Neuronal stem cell (in vitro differentiated cells): Measurements from ENCODE around the gene FNDC11.

Experiments
- DNase-seq: peaks from one replicate; pipeline ENCODE4 v3.0.0-alpha.2; 2013; ENCODE audit warnings: low spot score
- H2AFZ ChIP-seq: one replicate; pipeline ENCODE4 v1.6.1; 2013; ENCODE audit warnings: mild to moderate bottlenecking, low read length, inconsistent platforms
- H2AK5ac ChIP-seq: 2 replicates; pipeline ENCODE4 v1.6.1; 2013; ENCODE audit warnings: low read depth, mild to moderate bottlenecking, inconsistent platforms, low read length, moderate library complexity, mixed read lengths
- H2BK120ac ChIP-seq: 2 replicates; pipeline ENCODE4 v1.6.1; 2013; ENCODE audit warnings: low read depth, mild to moderate bottlenecking, inconsistent platforms, low read length, moderate library complexity, mixed read lengths
- H2BK12ac ChIP-seq: one replicate; pipeline ENCODE4 v1.6.1; 2013; ENCODE audit warnings: low read length, inconsistent platforms
- H2BK15ac ChIP-seq: 2 replicates; pipeline ENCODE4 v1.6.1; 2013; ENCODE audit warnings: mild to moderate bottlenecking, low read length, inconsistent platforms, mixed read lengths
- H2BK5ac ChIP-seq: one replicate; pipeline ENCODE4 v1.6.1; 2013; ENCODE audit warnings: inconsistent platforms, mild to moderate bottlenecking, low read length, moderate library complexity
- H3K14ac ChIP-seq: one replicate; pipeline ENCODE4 v1.6.1; 2013; ENCODE audit warnings: low read length, inconsistent platforms
- H3K18ac ChIP-seq: 2 replicates; pipeline ENCODE4 v1.6.1; 2013; ENCODE audit warnings: low read length, inconsistent platforms
- H3K23ac ChIP-seq: 2 replicates; pipeline ENCODE4 v1.6.1; 2013; ENCODE audit warnings: low read depth, mild to moderate bottlenecking, mixed read lengths, low read length, inconsistent platforms; ENCODE audit not compliant: poor library complexity
- H3K27ac ChIP-seq: replicated peaks from 3 replicates; pipeline ENCODE4 v1.5.1; 2013; ENCODE audit warnings: low read length, inconsistent platforms
- H3K27me3 ChIP-seq, 3 experiments: 2 replicates each; pipeline ENCODE4 v1.6.1; 2013; ENCODE audit warnings: low read length in 3 of 3, mild to moderate bottlenecking in 2 of 3, inconsistent platforms in 1 of 3, low read depth in 1 of 3, mixed read lengths in 1 of 3, moderate library complexity in 1 of 3; ENCODE audit not compliant: control insufficient read depth in 3 of 3, insufficient read depth in 3 of 3
- H3K36me3 ChIP-seq, 2 donors: replicated peaks in 1 of 2; 2 replicates each; pipeline ENCODE4 v1.6.1; 2013; ENCODE audit warnings: low read length in 2 of 2; ENCODE audit not compliant: control insufficient read depth in 2 of 2, insufficient read depth in 2 of 2
- H3K4ac ChIP-seq: 2 replicates; pipeline ENCODE4 v1.6.1; 2013; ENCODE audit warnings: inconsistent platforms, mild to moderate bottlenecking, low read length, moderate library complexity
- H3K4me1 ChIP-seq, 2 donors: 1 replicate in 1 of 2; 2 replicates in 1 of 2; pipeline ENCODE4 v1.6.1; 2013; ENCODE audit warnings: low read length in 2 of 2, low read depth in 1 of 2; ENCODE audit not compliant: control insufficient read depth in 2 of 2, insufficient read depth in 1 of 2
- H3K4me2 ChIP-seq: one replicate; pipeline ENCODE4 v1.6.1; 2013; ENCODE audit warnings: mild to moderate bottlenecking, low read length, inconsistent platforms; ENCODE audit not compliant: insufficient read depth, poor library complexity, severe bottlenecking
- H3K4me3 ChIP-seq, 2 donors: 2 replicates each; pipeline ENCODE4 v1.5.1; 2013; ENCODE audit warnings: low read length in 2 of 2, mild to moderate bottlenecking in 2 of 2, inconsistent platforms in 1 of 2, moderate library complexity in 1 of 2
- H3K79me1 ChIP-seq: one replicate; pipeline ENCODE4 v1.6.1; 2013; ENCODE audit warnings: low read depth, mild to moderate bottlenecking, inconsistent platforms, low read length, moderate library complexity
- H3K9ac ChIP-seq: one replicate; pipeline ENCODE4 v1.6.1; 2013; ENCODE audit warnings: mild to moderate bottlenecking, low read depth, low read length, inconsistent platforms; ENCODE audit not compliant: poor library complexity
- H3K9me3 ChIP-seq, 2 donors: replicated peaks in 1 of 2; 2 replicates each; pipeline versions ENCODE3 to v1.6.1; 2013; ENCODE audit warnings: low read length in 2 of 2, mild to moderate bottlenecking in 2 of 2, inconsistent platforms in 1 of 2, low read depth in 1 of 2, mixed read lengths in 1 of 2, moderate library complexity in 1 of 2; ENCODE audit not compliant: control insufficient read depth in 2 of 2, insufficient read depth in 1 of 2
- H4K8ac ChIP-seq: one replicate; pipeline ENCODE4 v1.6.1; 2013; ENCODE audit warnings: low read depth, mild to moderate bottlenecking, inconsistent platforms, low read length, moderate library complexity
- H4K91ac ChIP-seq: one replicate; pipeline ENCODE4 v1.6.1; 2013; ENCODE audit warnings: low read length, low read depth, mild to moderate bottlenecking, inconsistent platforms; ENCODE audit not compliant: poor library complexity
- WGBS, 2 donors: extraction: QIAGEN DNeasy Blood & Tissue Kit; methylation state at CpG; one replicate each; pipeline ENCODE4 v1.1.7; 2013; ENCODE audit warnings: missing lambda C conversion rate in 2 of 2, mixed read lengths in 1 of 2; ENCODE audit not compliant: insufficient read length in 2 of 2, insufficient replicate concordance in 1 of 2; ENCODE audit errors: extremely low coverage in 2 of 2; 5-methylcytosine and 5-hydroxymethylcytosine counted together

Gene FNDC11

DNA sequence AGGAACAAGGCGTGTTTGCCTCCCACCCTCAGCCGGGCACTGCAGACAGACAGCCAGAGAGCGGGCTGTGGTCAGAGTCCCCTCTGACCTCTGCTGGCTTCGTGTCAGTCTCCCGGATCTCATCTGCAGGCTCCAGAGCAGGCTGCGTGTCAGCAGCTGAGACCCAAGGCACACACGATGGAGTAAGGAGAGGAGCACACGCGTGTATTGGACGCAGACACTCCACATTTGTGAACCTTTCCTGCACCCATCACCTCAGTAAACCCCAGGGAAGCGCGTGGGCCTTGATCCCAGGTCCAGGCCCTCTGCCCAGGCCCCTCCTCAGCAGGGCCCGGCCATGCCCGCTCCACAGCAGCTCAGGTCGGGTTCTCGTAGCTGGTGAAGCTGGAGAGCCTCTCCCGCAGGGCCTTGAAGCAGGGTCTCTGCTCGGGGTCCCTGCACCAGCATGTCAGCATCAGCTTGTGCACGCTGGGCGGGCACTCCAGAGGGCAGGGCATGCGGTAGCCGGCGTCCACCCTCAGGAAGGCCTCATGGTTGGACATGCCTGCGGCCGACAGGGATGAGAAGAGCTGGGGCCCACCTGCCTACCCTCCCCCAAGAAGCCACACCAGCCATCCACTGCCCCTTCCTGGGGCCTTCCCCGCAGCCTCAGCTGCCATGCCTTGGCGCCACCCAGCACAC, 24.6 kb upstream of the FNDC11 start:
- Histone ChIP-seq H3K9me3 (peaks cover 0 to 2% of the 10 kb centered on the region in 2 donors), H3K36me3 (peaks cover 0 to 2% of the 10 kb centered on the region in 2 donors), H3K4ac (no peak overlapping the region), H4K91ac (peak overlapping the region; percentile 53), H2BK15ac (peak overlapping the region; percentile 75), H3K27ac (no peak overlapping the region), H3K14ac (no peak overlapping the region), H2BK12ac (no peak overlapping the region), H3K4me1 (peaks cover 1 to 5% of the 10 kb centered on the region in 2 donors), H2AFZ (no peak overlapping the region), H2BK120ac (no peak overlapping the region), H3K4me2 (no peak overlapping the region), H4K8ac (no peak overlapping the region), H2AK5ac (peak overlapping the region; percentile 53), H2BK5ac (peak overlapping the region; percentile 75), H3K4me3 (no peak overlapping the region), H3K18ac (peak overlapping the region; percentile 57), H3K23ac (no peak overlapping the region), H3K79me1 (peaks cover 6% of the 10 kb centered on the region), H3K9ac (no peak overlapping the region), H3K27me3 (no peaks in the 10 kb centered on the region)
- no CpG with 5 or more reads among the region's 27 CpGs for WGBS, 2 donors
- DNase-seq: no peak

DNA sequence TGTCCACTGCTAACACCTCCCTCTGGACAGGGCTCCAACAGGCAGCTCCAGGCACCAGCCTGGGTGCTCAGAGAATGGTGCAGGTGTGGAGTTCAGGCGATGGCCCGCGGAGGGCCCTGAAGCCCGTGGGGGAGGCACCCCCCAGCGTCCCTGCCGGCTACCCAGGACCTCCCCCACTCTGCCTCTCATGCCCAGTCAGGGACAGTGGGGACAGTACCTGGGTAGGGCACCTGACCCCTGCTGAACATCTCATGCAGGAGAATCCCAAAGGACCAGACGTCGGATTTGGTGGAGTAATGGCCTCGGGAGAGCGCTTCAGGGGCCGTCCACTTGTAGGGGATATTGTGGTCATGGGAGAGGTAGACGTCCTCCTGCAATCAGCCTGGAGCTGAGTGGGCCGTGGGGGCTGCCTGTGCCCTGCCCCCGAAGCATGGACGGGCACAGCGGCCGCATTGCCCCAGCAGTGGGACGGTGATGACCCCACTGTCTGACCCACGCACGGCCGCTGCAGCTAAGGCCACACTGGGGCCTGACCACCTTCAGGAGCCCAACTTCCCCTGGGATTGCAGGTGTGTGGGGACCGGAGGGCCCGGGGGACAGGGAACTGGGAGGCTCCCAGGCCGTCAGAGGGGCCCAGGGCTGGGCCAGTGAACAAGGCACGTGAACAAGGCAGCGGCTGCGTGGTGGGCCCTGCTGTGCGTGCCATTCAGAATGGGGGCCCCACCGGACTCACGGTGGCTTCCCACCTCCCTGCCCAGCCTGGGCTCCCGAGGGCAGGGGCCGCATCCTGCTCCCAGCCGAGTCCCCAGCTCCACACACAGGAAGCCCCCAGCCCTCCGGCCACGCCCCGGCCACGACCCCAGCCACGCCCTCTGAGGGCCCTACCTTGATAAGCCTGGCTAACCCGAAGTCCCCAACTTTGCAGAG, 23.8 kb upstream of the FNDC11 start:
- no peak overlapping the region for H4K8ac ChIP-seq
- H3K4me3 ChIP-seq: no peak overlapping the region
- H4K91ac ChIP-seq: peak overlapping the region; percentile 53
- peaks cover 0 to 2% of the 10 kb centered on the region in 2 donors for H3K9me3 ChIP-seq
- H3K4me1 ChIP-seq: peaks cover under 1 to 9% of the 10 kb centered on the region in 2 donors
- H3K79me1 ChIP-seq: peaks cover 6% of the 10 kb centered on the region
- H2BK120ac ChIP-seq: no peak overlapping the region
- peak overlapping the region; percentile 75 for H2BK5ac ChIP-seq
- no CpG with 5 or more reads among the region's 39 CpGs for WGBS, 2 donors
- H2AK5ac ChIP-seq: peak overlapping the region; percentile 79
- no peak overlapping the region for H3K9ac ChIP-seq
- H3K18ac ChIP-seq: peak overlapping the region; percentile 64
- H3K27ac ChIP-seq: no peak overlapping the region
- no peak overlapping the region for H2BK12ac ChIP-seq
- no peak overlapping the region for H3K14ac ChIP-seq
- H3K27me3 ChIP-seq: no peaks in the 10 kb centered on the region
- peaks cover 0 to 2% of the 10 kb centered on the region in 2 donors for H3K36me3 ChIP-seq
- peak overlapping the region; percentile 1 for H3K23ac ChIP-seq
- H2AFZ ChIP-seq: no peak overlapping the region
- no peak for DNase-seq
- H3K4ac ChIP-seq: no peak overlapping the region
- peak overlapping the region; percentile 75 for H2BK15ac ChIP-seq
- no peak overlapping the region for H3K4me2 ChIP-seq

DNA sequence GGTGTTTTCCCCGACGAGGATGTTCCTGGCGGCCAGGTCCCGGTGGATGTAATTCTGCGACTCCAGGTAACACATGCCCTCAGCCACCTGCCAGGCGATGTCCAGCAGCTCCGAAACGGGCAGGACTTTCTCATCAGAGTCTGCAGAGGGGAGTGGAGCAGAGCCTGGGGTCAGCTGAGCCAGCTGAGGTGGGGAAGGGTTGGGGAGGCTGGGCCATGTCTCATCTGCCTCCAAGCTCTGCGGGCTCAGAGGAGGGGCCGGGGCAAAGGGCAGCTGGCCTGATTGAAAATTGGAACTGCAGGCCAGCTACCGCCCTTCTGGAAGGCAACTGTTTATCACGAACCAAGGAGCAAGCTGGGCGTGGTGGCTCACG, 23.2 kb upstream of the FNDC11 start:
- Histone ChIP-seq H3K4me2 (no peak overlapping the region), H2AFZ (no peak overlapping the region), H4K8ac (no peak overlapping the region), H3K36me3 (peaks cover 0 to 2% of the 10 kb centered on the region in 2 donors), H3K27ac (no peak overlapping the region), H3K9ac (no peak overlapping the region), H3K27me3 (no peaks in the 10 kb centered on the region), H2BK15ac (no peak overlapping the region), H2BK12ac (no peak overlapping the region), H3K4me1 (peaks cover 3 to 11% of the 10 kb centered on the region in 2 donors), H4K91ac (no peak overlapping the region), H3K4me3 (no peak overlapping the region), H2BK5ac (no peak overlapping the region), H3K9me3 (peaks cover 0 to 2% of the 10 kb centered on the region in 2 donors), H2BK120ac (no peak overlapping the region), H3K79me1 (peaks cover 6% of the 10 kb centered on the region), H3K4ac (no peak overlapping the region), H3K18ac (peak overlapping the region; percentile 44), H2AK5ac (peak overlapping the region; percentile 79), H3K14ac (no peak overlapping the region), H3K23ac (no peak overlapping the region)
- no peak for DNase-seq
- no CpG with 5 or more reads among the region's 14 CpGs for WGBS, 2 donors
